ENCODE data around the gene METAP1. TPM values are rescaled to one million over a fixed set of nuclear protein-coding genes. Genes with fewer than 3 reads are reported as not detected.

METAP1 gene
- total RNA-seq, 1 experiment from 2014 or later, result 63.5 TPM

GRCh38 chr4:99103166-99103565, 107.6 kb downstream of the METAP1 start:
- Histone ChIP-seq H3K14ac (ENCODE audit: insufficient read depth, low read length) (no peak overlapping the region), H3K23me2 (ENCODE audit: insufficient read length, low read depth, low read length, poor library complexity, severe bottlenecking) (no peaks in the 10 kb centered on the region), H4K20me1 (ENCODE audit: control insufficient read depth, insufficient read depth, insufficient read length) (no peaks in the 10 kb centered on the region), H3K79me2 (ENCODE audit: insufficient read depth, low read length) (no peaks in the 10 kb centered on the region), H2BK120ac (ENCODE audit: low read depth, low read length, poor library complexity, severe bottlenecking) (no peak overlapping the region), H4K8ac (replicated peaks; ENCODE audit: insufficient read length, low read depth, low read length) (no peak overlapping the region), H3K4me1 (ENCODE audit: insufficient read depth, low read length) (no peaks in the 10 kb centered on the region), H3K56ac (ENCODE audit: insufficient read length, low read depth, low read length) (no peak overlapping the region), H2BK20ac (ENCODE audit: low read depth, low read length, poor library complexity, severe bottlenecking) (no peak overlapping the region), H3K9ac (ENCODE audit: extremely low read depth, insufficient read length, low read length) (no peak overlapping the region), H4K91ac (ENCODE audit: insufficient read length, low read depth, low read length) (no peak overlapping the region), H2BK12ac (ENCODE audit: insufficient read length, low read depth, low read length) (no peak overlapping the region), H2AK5ac (ENCODE audit: insufficient read length, low read length) (no peak overlapping the region), H3K23ac (ENCODE audit: insufficient read length, low read depth, low read length) (no peak overlapping the region), H4K5ac (ENCODE audit: insufficient read length, low read depth, low read length) (no peak overlapping the region), H2AFZ (ENCODE audit: low read length) (no peak overlapping the region), H3T11ph (ENCODE audit: low read length) (no peak overlapping the region), H3K27ac (ENCODE audit: insufficient read length, low read depth, low read length) (no peak overlapping the region), H3K27me3 (ENCODE audit: insufficient read depth, low read length) (no peaks in the 10 kb centered on the region), H3K4me2 (ENCODE audit: insufficient read depth, insufficient read length, low read length) (no peak overlapping the region), H3K18ac (ENCODE audit: insufficient read length, low read depth, low read length) (no peak overlapping the region), H3K4ac (ENCODE audit: low read depth, low read length) (no peak overlapping the region), H2BK15ac (ENCODE audit: low read depth, low read length) (no peak overlapping the region), H2BK5ac (ENCODE audit: insufficient read length, low read length) (no peak overlapping the region), H3K79me1 (ENCODE audit: insufficient read depth, low read depth, low read length, poor library complexity, severe bottlenecking) (peaks cover 2% of the 10 kb centered on the region), H3K9me3 (ENCODE audit: control insufficient read depth, low read depth, low read length) (no peaks in the 10 kb centered on the region)
- no peak for DNase-seq
- no peak for TF ChIP-seq CTCF (conservative IDR thresholded peaks at IDR 0.05)
- Mint-ChIP-seq H3K4me3 (no peak overlapping the region), H3K36me3 (ENCODE audit: insufficient read depth in 1 of 3, low read depth in 3 of 3) (peaks cover 9 to 30% (median 15%) of the 10 kb centered on the region in 3 experiments), H3K9me3 (peaks cover 8 to 17% of the 10 kb centered on the region in 2 experiments), H3K27ac (no peak overlapping the region), H3K4me1 (peaks cover 8% of the 10 kb centered on the region in 2 experiments), H3K27me3 (ENCODE audit: low read depth) (no peaks in the 10 kb centered on the region)
